Tibial artery (tissue), 4 donors: Measurements from ENCODE around the gene SPEG.

ENCODE experiments used
- DNase-seq, 2 donors: peaks; one replicate each; pipeline ENCODE4 v3.0.0-alpha.2; 2019
- H3K27ac ChIP-seq, 2 donors: fragments of 200-600 bp; sonication (generic) in 1 of 2; 1 replicate in 1 of 2; 2 replicates in 1 of 2; pipeline ENCODE4 v1.5.1; 2018 to 2019; ENCODE audit warnings: mild to moderate bottlenecking in 1 of 2
- H3K27me3 ChIP-seq, 2 donors: fragments of 200-600 bp; sonication (generic) in 1 of 2; one replicate each; pipeline versions ENCODE4 v1.5.1 to v1.6.0; 2016 to 2019
- H3K36me3 ChIP-seq, 3 donors: fragments of 200-600 bp; sonication (generic) in 2 of 3; one replicate each; pipeline ENCODE4 v1.5.1; 2016 to 2019; ENCODE audit warnings: mild to moderate bottlenecking in 2 of 3
- H3K4me1 ChIP-seq, 4 donors: fragments of 200-600 bp; sonication (generic) in 2 of 4; 1 replicate in 3 of 4; 2 replicates in 1 of 4; pipeline ENCODE4 v1.5.1; 2016 to 2019
- H3K4me3 ChIP-seq, 2 donors: fragments of 200-600 bp; sonication (generic) in 1 of 2; 1 replicate in 1 of 2; 2 replicates in 1 of 2; pipeline ENCODE4 v1.5.1; 2018 to 2019; ENCODE audit warnings: mild to moderate bottlenecking in 2 of 2
- H3K9me3 ChIP-seq, 3 donors: fragments of 200-600 bp; sonication (generic) in 1 of 3; one replicate each; pipeline ENCODE4 v1.5.1; 2016 to 2019
- intact Hi-C: fragments of 100-400 bp; cut with DNase I; formaldehyde crosslinking; loops from one replicate; pipeline ENCODE4 v1.15.0; 2023; ENCODE audit warnings: low total_unique reads
- TF ChIP-seq, protein P1 (sequence below), 2 experiments: fragments of 200-600 bp in 1 of 2; fragments of 450-650 bp in 1 of 2; IDR thresholded peaks; one replicate each; pipeline ENCODE4 v1.5.1; 2017 to 2019; ENCODE audit warnings: antibody characterized with exemption in 2 of 2, mild to moderate bottlenecking in 1 of 2, moderate library complexity in 1 of 2

Gene SPEG

GRCh38 chr2:219434718-219435525 is at the start of gene SPEG:
Gene SPEG, plus strand, starts transcription at chr2:219434843. Its CDS starts 135 bp downstream, at chr2:219434978.
- Histone ChIP-seq H3K9me3 (no peaks in the 10 kb centered on the region), H3K36me3 (no peaks in the 10 kb centered on the region), H3K4me1 (peaks cover 0 to 86% (median 32%) of the 10 kb centered on the region in 4 donors), H3K27me3 (no peaks in the 10 kb centered on the region), H3K27ac (peak within 1 kb of the TSS; percentile 96 to 97), H3K4me3 (peak within 1 kb of the TSS; percentile 45 to 47)
- TF ChIP-seq, protein P1, sequence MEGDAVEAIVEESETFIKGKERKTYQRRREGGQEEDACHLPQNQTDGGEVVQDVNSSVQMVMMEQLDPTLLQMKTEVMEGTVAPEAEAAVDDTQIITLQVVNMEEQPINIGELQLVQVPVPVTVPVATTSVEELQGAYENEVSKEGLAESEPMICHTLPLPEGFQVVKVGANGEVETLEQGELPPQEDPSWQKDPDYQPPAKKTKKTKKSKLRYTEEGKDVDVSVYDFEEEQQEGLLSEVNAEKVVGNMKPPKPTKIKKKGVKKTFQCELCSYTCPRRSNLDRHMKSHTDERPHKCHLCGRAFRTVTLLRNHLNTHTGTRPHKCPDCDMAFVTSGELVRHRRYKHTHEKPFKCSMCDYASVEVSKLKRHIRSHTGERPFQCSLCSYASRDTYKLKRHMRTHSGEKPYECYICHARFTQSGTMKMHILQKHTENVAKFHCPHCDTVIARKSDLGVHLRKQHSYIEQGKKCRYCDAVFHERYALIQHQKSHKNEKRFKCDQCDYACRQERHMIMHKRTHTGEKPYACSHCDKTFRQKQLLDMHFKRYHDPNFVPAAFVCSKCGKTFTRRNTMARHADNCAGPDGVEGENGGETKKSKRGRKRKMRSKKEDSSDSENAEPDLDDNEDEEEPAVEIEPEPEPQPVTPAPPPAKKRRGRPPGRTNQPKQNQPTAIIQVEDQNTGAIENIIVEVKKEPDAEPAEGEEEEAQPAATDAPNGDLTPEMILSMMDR (IDR thresholded peaks at IDR 0.05) = no peak
- intact Hi-C loops = loop anchor here (2.0 to 5.0 kb wide), 2 partner anchors 18 to 1382 kb away; no protein-coding TSS in a partner anchor
- DNase-seq = no peak

DNA sequence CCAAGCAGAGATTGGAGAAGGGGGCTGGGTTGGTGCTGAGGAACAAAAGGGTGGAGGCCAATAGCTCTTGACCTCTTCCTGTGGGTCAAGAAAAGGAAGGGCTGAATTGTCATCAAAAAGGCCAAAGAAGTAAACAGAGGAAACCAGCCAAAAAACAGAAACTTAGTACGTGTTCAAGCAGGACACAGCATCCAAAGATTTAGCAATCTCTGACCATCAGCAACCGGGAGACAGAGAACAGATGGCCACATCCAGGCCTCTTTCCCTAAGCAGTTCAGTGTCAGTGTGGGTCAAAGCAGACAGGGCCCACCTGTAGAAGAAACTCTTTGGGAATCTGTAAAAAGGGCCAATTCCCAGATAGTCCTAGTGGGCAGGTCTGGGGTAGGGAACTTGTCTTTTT is 49.8 kb upstream of the SPEG start:
- Histone ChIP-seq H3K4me1 (peaks cover 0 to 14% (median 11%) of the 10 kb centered on the region in 4 donors), H3K27ac (no peak overlapping the region), H3K9me3 (no peaks in the 10 kb centered on the region), H3K4me3 (no peak overlapping the region), H3K36me3 (peaks cover 52 to 67% (median 56%) of the 10 kb centered on the region in 3 donors), H3K27me3 (no peaks in the 10 kb centered on the region)
- TF ChIP-seq, protein P1 (IDR thresholded peaks at IDR 0.05) = no peak
- no peak for DNase-seq
- intact Hi-C loops = loop anchor here (10.0 kb wide), 1 partner anchor 210 kb away; the partner anchor contains the start of genes CNPPD1, RETREG2 and SLC23A3

GRCh38 chr2:219385958-219386520 is 48.6 kb upstream of the SPEG start:
- Histone ChIP-seq H3K4me1 (peaks cover 0 to 14% (median 11%) of the 10 kb centered on the region in 4 donors), H3K4me3 (no peak overlapping the region), H3K27ac (no peak overlapping the region), H3K9me3 (no peaks in the 10 kb centered on the region), H3K36me3 (peaks cover 44 to 55% (median 52%) of the 10 kb centered on the region in 3 donors), H3K27me3 (no peaks in the 10 kb centered on the region)
- TF ChIP-seq, protein P1 (IDR thresholded peaks at IDR 0.05) = no peak
- intact Hi-C loops = loop anchor here (10.0 kb wide), 1 partner anchor 211 kb away; the partner anchor contains the start of genes CNPPD1, RETREG2 and SLC23A3
- DNase-seq = no peak

GRCh38 chr2:219386532-219387280 is 47.9 kb upstream of the SPEG start:
- Histone ChIP-seq H3K4me3 (peak overlapping the region; percentile 67 to 94), H3K9me3 (no peaks in the 10 kb centered on the region), H3K4me1 (peaks cover 0 to 14% (median 11%) of the 10 kb centered on the region in 4 donors), H3K36me3 (peaks cover 38 to 49% (median 46%) of the 10 kb centered on the region in 3 donors), H3K27me3 (no peaks in the 10 kb centered on the region), H3K27ac (peak overlapping the region; percentile 91 to 97)
- intact Hi-C loops = loop anchor here (10.0 kb wide), 1 partner anchor 212 kb away; the partner anchor contains the start of genes CNPPD1, RETREG2 and SLC23A3
- DNase-seq = peak in 1 of 2 donors; percentile 35
- TF ChIP-seq, protein P1 (IDR thresholded peaks at IDR 0.05) = no peak
